NCI-H2196 (cell line): ENCODE results near the gene SNX32.

Experiments used
- DNase-seq: peaks from one replicate; lab custom pipeline; 2025; ENCODE audit not compliant: unreplicated experiment; lab: John Stamatoyannopoulos, UW

The SNX32 gene

DNA sequence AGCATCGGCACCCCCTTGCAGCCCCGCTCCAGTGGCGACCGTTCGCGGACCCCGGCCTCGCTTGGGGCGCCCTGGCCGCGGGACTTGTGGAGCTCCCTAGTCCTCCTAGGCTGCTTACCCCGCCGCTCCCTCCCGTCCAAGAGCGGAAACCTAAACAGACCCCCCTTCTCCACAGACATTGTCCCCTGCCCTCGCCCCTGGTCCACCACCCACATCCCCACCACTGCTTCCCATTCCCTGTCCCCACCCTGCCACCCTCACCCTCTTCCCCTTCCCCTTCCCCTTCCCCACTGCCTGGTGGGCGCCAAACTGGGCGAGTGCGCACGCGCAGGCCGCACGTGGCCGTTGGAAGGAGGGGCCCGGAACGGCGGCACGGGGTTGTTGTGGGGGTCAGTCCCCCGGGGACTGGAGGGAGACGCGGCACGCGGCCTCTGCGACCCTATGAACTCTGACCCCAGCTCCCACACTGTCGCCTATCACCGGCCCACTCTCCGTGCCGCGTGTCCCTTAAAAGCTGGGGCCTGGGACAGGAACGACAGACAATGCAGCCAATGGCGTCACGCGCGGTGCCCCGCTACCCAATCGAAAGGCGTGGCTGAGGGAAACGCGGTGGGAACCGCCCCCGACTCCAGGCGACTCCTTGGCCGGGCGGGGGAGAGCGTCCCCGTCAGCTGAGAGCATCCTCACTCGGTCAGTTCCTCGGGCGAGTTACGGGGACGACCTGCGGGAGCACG is at the start of gene SNX32:
TSS of gene SNX32 (plus strand) at position 667 of the 734 bp plus-strand sequence. CDS start 103 bp downstream, outside the sequence.
- DNase-seq, result peak; percentile 96

GRCh38 chr11:65785319-65786007 is 48.3 kb upstream of the SNX32 start:
- no peak for DNase-seq

DNA sequence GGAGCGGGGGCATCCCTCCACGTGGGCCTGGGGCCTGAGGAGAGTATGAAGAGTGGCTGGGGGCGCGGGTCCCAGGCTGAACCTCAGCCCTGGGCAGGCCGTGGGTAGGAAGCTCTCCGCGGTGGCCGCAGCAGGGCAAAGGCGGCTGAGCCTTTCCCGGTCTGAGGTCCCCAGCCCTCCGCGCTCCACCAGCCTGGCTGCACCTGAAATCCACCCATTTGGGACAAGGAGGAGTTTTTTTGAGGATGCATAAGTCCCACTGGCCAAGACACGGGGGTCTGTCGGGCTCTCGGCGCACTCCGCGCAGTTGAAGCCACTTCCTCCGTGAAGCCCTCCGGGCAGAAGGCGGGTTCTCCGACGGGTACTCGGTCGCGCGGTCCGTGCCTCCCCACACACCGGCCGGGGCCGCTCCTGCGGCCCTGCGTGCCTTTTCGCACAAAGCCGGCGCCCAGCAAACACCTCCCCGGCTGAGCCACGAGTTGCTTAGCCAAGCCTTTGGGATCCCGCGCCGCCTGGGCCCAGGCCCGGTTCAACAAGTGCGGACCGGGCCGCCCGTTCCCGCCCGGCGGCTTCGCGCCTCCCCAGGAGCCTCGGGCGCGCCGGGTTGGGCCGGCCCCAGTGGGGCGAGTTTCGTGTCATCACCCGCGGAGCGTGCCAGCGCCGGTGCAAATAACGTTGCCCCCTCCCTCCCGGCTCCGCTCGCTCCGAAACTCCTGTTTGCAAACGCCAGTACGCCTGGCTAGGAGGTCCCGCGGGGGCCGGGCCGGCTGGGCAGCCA is 47.6 kb upstream of the SNX32 start:
- no peak for DNase-seq

DNA sequence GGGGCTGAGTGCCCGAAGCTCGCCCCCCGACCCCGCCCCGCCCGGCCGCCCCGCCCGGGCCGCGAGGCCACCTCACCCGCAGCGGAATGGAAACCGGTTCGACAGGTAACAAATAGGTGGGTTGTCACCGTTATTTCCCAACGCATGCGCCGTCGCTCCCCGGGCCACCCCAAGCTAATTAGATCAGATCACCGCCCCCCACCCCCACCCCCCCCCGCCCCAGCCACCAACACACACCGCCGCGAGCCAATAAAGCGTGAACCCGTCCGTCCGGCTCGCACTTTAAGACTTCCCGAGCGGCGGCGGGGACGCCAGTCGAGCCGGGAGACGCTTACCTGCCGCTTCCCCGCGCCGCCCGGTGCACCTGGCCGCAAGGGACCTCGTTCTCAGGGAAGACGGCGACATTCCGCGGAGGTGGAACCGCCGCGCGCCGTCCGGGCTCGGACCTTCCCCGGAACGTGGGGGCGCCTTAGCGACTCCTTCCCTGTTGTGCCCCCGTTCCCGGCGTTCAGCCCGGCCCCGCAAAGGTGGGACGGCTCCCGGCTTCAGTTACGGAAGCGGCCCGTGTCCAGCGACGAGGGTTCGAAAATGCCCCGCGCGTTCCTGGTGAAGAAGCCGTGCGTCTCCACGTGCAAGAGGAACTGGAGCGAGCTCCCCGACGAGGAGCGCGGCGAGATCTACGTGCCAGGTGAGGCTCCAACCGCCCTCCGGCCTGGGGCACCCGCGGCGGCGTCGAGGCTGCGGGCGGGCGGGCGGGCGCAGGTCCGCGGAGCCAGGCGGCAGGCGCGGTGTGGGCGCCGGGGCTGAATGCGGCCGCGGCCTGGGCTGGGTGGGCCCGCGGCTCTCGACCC is 46.8 kb upstream of the SNX32 start, which contains the start of gene OVOL1:
TSS of gene OVOL1 (plus strand) at position 278 of the 851 bp plus-strand sequence. CDS start at position 589, 311 bp downstream.
- DNase-seq, result peak; percentile 74

DNA sequence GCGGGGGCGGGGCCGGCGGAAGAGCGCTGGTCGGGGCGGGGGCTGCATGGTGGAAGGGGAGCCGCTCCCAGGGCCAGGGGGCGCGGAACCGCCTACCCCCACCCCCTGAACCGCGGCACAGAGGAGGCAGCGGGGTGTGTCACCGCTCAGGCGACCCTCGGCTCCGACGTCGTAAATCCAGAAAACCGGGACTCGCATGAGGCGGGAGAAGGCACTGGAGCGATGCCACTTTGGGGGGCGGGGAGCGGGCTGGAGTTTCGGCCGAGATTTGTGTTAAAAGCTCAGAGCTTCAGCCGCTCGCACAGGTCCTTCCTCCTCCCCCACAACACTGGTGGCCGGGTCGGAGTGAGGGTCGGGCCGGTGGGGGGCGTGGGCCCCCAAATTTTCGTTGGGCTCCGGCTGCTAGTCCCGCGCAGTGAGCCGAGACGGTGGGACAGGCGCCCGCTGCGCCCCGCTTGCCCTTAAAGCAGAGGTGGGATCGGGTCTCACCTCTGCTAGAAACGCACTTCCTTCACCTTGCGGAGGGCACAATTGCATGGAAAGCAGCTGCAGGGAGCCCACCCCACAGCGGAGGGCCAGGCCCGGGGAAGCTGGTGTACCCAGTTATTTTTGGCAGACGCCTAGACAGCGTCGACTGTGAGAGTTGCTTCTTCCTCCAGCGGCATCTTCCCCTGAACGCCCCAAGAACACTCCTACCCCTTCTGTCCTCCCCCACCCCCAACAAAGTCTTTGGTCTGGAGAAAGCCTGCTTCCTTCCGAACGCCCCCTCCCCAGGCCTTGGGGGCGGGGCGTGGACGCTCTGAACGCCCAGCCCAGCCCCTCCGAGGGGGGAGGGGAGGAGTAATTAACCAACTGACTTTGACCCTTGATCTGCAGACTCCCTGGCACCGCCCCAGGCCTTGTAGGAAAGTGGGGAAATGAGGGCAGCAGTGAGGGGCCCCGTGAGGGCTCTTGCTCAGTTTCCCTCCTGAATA is 45.8 kb upstream of the SNX32 start:
- DNase-seq, result no peak

GRCh38 chr11:65788821-65789220 is 44.9 kb upstream of the SNX32 start:
- no peak for DNase-seq

GRCh38 chr11:65789230-65790103 is 44.3 kb upstream of the SNX32 start:
- DNase-seq, result no peak

- no peak for DNase-seq
Observed at GRCh38 chr11:65790104-65790901, 43.5 kb upstream of the SNX32 start.

- DNase-seq, result no peak
Observed at GRCh38 chr11:65790902-65791650, 42.7 kb upstream of the SNX32 start.

DNA sequence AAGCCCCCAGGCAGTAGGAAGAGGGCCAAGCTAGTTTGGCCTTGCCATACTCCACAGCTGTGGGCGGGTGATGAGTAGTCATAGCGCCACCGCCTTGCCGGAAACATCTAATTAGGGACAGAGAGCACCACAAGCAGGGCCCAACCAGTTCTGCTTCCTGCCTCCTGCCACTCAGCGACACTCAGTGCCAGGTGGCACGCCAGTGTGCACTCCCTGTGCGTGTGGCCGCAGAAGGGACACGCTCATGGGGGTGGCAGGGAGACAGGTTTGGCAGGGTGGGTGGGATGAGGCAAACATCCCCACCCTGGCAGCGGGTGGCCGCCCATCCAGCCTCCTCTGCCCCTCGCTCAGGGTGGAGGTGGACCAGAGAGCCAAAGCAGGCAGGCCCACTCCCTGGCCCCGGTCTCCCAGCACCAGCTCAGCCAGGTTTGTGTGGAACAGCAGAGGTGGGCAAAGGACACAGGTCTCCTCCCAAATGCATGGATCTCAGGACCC is 42.0 kb upstream of the SNX32 start:
- peak; percentile 54 for DNase-seq

DNA sequence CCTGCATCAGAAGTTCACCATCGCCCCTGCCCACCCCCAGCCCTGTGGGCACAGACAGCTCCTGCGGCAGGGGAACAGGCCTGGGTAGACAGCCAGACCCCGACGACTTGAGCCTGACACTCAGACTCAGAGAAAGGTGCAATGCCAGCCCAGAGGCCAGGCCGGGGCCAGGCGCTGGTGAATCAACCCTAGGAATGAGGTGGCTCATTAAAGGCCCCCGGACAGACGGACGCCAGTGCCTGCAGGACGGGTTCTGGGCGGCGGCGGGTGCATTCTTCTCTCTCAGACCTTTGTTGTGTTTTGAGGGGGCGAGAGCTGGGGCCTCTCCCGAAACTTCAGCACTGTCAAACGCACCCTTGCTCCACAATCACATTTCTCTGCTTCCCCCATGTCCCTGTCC is 41.3 kb upstream of the SNX32 start:
- no peak for DNase-seq

GRCh38 chr11:65793144-65793581 is 40.6 kb upstream of the SNX32 start:
- peak; percentile 89 for DNase-seq

- peak; percentile 38 for DNase-seq
Observed at GRCh38 chr11:65793625-65794400, 40.0 kb upstream of the SNX32 start.

- DNase-seq, result no peak
Observed at GRCh38 chr11:65794570-65795510, 38.9 kb upstream of the SNX32 start.
